H1 (cell line): Measurements from ENCODE around the gene NSMCE3. TPM values are rescaled to one million over a fixed set of nuclear protein-coding genes. Genes with fewer than 3 reads are reported as not detected.

Source experiments
- ATF3 ChIP-seq: IDR thresholded peaks from 2 replicates; pipeline ENCODE4 v1.6.1; 2011; ENCODE audit warnings: low read depth, mild to moderate bottlenecking, low read length; ENCODE audit not compliant: insufficient read depth
- BACH1 ChIP-seq: IDR thresholded peaks from 2 replicates; pipeline ENCODE4 v1.6.1; 2012; ENCODE audit warnings: low read length, improper control_type of control experiment
- BCL11A ChIP-seq, 2 experiments: IDR thresholded peaks; one replicate each; pipeline ENCODE4 v1.6.1; 2011; ENCODE audit warnings: low read depth in 2 of 2, low read length in 2 of 2, mild to moderate bottlenecking in 2 of 2
- BRCA1 ChIP-seq: IDR thresholded peaks from 2 replicates; pipeline ENCODE4 v1.6.1; 2012; ENCODE audit warnings: low read depth, low read length, improper control_type of control experiment
- CHD7 ChIP-seq: fragments of 300-600 bp; sonication (generic); IDR thresholded peaks from 2 replicates; pipeline ENCODE4 v1.7.1; 2012; ENCODE audit warnings: low read length, moderate library complexity, mild to moderate bottlenecking, inconsistent platforms; ENCODE audit not compliant: insufficient replicate concordance
- CREB1 ChIP-seq: IDR thresholded peaks from 2 replicates; pipeline ENCODE4 v1.6.1; 2012; ENCODE audit warnings: inconsistent platforms
- GABPA ChIP-seq: IDR thresholded peaks from 2 replicates; pipeline ENCODE4 v1.6.1; 2011; ENCODE audit warnings: mild to moderate bottlenecking, low read length, moderate library complexity, borderline replicate concordance; ENCODE audit not compliant: insufficient read depth
- JUND ChIP-seq: IDR thresholded peaks from 2 replicates; pipeline ENCODE4 v1.6.1; 2011; ENCODE audit warnings: mild to moderate bottlenecking, improper control_type of control experiment, low read length
- RAD21 ChIP-seq, 2 experiments: IDR thresholded peaks in 1 of 2; conservative IDR thresholded peaks in 1 of 2; 2 replicates each; pipeline ENCODE4 v1.6.1; 2011; ENCODE audit warnings: low read depth in 2 of 2, low read length in 2 of 2, improper control_type of control experiment in 1 of 2, inconsistent platforms in 1 of 2, mild to moderate bottlenecking in 1 of 2, moderate library complexity in 1 of 2
- SP4 ChIP-seq: IDR thresholded peaks from 2 replicates; pipeline ENCODE4 v1.6.1; 2012; ENCODE audit warnings: low read length, inconsistent platforms
- polyA plus RNA-seq, 7 experiments: library from polyadenylated mRNA; depleted of rRNA in 3 of 7; stranded (reverse) in 5 of 7; unstranded in 2 of 7; fragments of >200 nt in 5 of 7; fragments of 200-250 nt in 2 of 7; gene quantifications; 1 replicate in 5 of 7; 2 replicates in 1 of 7; 4 replicates in 1 of 7; pipeline versions ENCODE4 v1.2.1 to v1.2.3, GENCODE V29; 2011 to 2013; ENCODE audit warnings: missing spikeins in 2 of 7, mixed read lengths in 2 of 7
- total RNA-seq: library from RNA; stranded (reverse); fragmentation: NEBNext Ultra II Directional; extraction: Animal tissue kit (Norgen Biotek cat#: 25700); gene quantifications from 2 replicates; pipeline ENCODE4 v1.2.1, GENCODE V29; 2021

The NSMCE3 gene
- total and polyA plus RNA-seq, 2 of the 8 experiments (the other 6 are each of a cell fraction or from before 2014, with no cell fraction given) = 4.3 to 6.7 TPM

DNA sequence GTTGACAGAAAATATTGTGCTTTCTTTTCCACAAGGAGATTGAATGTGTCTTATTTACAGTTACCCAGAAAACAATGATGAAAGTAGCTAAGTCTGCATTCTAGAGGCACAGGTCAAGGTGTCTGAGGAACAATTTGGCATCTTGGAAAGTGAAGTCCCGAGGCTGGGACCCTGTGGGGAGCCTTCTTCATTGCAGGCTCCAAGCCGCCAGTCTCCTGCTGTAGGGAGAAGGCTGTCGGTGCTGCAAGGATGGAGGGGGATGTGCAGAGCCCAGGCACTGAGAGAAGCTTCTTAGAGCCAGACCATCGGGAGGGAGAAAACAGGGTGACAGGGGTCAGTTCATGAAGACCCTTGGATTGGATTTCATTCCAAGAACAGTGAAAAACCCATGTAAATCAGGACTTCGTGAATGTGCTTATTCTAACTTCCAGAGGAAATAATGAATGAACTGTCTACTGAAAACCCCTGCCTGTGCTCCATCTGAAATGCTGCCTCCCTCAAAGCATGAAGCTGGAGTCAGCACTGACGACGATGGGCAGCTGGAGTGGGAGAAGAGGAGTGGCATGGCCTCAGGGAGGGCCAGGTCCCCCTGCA is 25.2 kb upstream of the NSMCE3 start (continued):
- TF ChIP-seq CHD7 (no peak), SP4 (no peak), RAD21 (IDR thresholded peaks at IDR 0.05 in 1 of 2, conservative IDR thresholded peaks at IDR 0.05 in 1 of 2; ENCODE audit: low read depth in 2 of 2, low read length in 2 of 2) (no peak), JUND (no peak), GABPA (no peak), BACH1 (no peak), ATF3 (no peak), CREB1 (no peak), BRCA1 (no peak), BCL11A (IDR thresholded peaks at IDR 0.05; ENCODE audit: low read depth in 2 of 2, low read length in 2 of 2) (no peak)
